22Rv1 (cell line): ENCODE measurements around the gene FDX1.

Experiments
- H3K27ac ChIP-seq: fragments of 450-650 bp; 2 replicates; pipeline ENCODE4 v1.5.1; 2017
- CTCF ChIP-seq: fragments of 450-650 bp; IDR thresholded peaks from 2 replicates; pipeline ENCODE4 v1.5.1; 2017; ENCODE audit warnings: mild to moderate bottlenecking
- ZFX ChIP-seq: fragments of 450-650 bp; IDR thresholded peaks from 2 replicates; pipeline ENCODE4 v1.6.1; 2017; ENCODE audit warnings: antibody characterized with exemption, borderline replicate concordance

FDX1 gene

GRCh38 chr11:110497231-110497978 lies 67.7 kb downstream of the FDX1 start:
- TF ChIP-seq ZFX (no peak), CTCF (no peak)
- no peak overlapping the region for H3K27ac ChIP-seq

GRCh38 chr11:110501428-110501827 lies 71.7 kb downstream of the FDX1 start:
- H3K27ac ChIP-seq: no peak overlapping the region
- TF ChIP-seq CTCF: no peak
- no peak for TF ChIP-seq ZFX

GRCh38 chr11:110505528-110506284 lies 76.0 kb downstream of the FDX1 start:
- H3K27ac ChIP-seq: no peak overlapping the region
- TF ChIP-seq CTCF (no peak), ZFX (no peak)

- no peak overlapping the region for H3K27ac ChIP-seq
- no peak for TF ChIP-seq CTCF
- TF ChIP-seq ZFX: no peak
Measured at GRCh38 chr11:110507328-110507727, 77.6 kb downstream of the FDX1 start.

- no peak for TF ChIP-seq ZFX
- no peak for TF ChIP-seq CTCF
- H3K27ac ChIP-seq: no peak overlapping the region
Measured at GRCh38 chr11:110508786-110509185, 79.0 kb downstream of the FDX1 start.

GRCh38 chr11:110509472-110509871 lies 79.7 kb downstream of the FDX1 start:
- TF ChIP-seq ZFX: no peak
- TF ChIP-seq CTCF: no peak
- H3K27ac ChIP-seq: no peak overlapping the region

GRCh38 chr11:110512026-110512425 lies 82.3 kb downstream of the FDX1 start:
- TF ChIP-seq ZFX: no peak
- H3K27ac ChIP-seq: no peak overlapping the region
